Activated CD8-positive, alpha-beta memory T cell treated with anti-CD3 and anti-CD28 coated beads for 1 hour (primary cell): Measurements from ENCODE around the gene SHMT2.

ENCODE experiments used
- DNase-seq, 2 donors: peaks; one replicate each; pipeline ENCODE4 v3.0.0-alpha.2; 2020; ENCODE audit warnings: low read depth in 1 of 2; ENCODE audit errors: extremely low read depth in 1 of 2

Gene SHMT2

GRCh38 chr12:57196956-57197355, 32.6 kb upstream of the SHMT2 start:
- DNase-seq, result no peak

GRCh38 chr12:57198329-57198728, 31.2 kb upstream of the SHMT2 start:
- DNase-seq, result no peak

GRCh38 chr12:57199191-57199590, 30.3 kb upstream of the SHMT2 start:
- DNase-seq, result no peak

GRCh38 chr12:57200497-57200896, 29.0 kb upstream of the SHMT2 start:
- no peak for DNase-seq

- DNase-seq, result no peak
These were observed 28.3 kb upstream of the SHMT2 start for GRCh38 chr12:57201219-57201618.

- no peak for DNase-seq
These were observed 27.9 kb upstream of the SHMT2 start for GRCh38 chr12:57201631-57202030.

GRCh38 chr12:57202321-57202720, 27.2 kb upstream of the SHMT2 start:
- DNase-seq, result no peak

- no peak for DNase-seq
These were observed 26.3 kb upstream of the SHMT2 start for GRCh38 chr12:57203201-57203600.

- DNase-seq, result no peak
These were observed 25.7 kb upstream of the SHMT2 start for GRCh38 chr12:57203791-57204190.

GRCh38 chr12:57204454-57204853, 25.1 kb upstream of the SHMT2 start:
- no peak for DNase-seq

GRCh38 chr12:57205186-57205585, 24.3 kb upstream of the SHMT2 start:
- no peak for DNase-seq

GRCh38 chr12:57205931-57206330, 23.6 kb upstream of the SHMT2 start:
- no peak for DNase-seq

- DNase-seq, result no peak
These were observed 21.5 kb upstream of the SHMT2 start for GRCh38 chr12:57207731-57208630.

- DNase-seq, result no peak
These were observed 20.8 kb upstream of the SHMT2 start for GRCh38 chr12:57208631-57209282.

- no peak for DNase-seq
These were observed 19.6 kb upstream of the SHMT2 start for GRCh38 chr12:57209916-57210315.

- DNase-seq, result no peak
These were observed 19.1 kb upstream of the SHMT2 start for GRCh38 chr12:57210461-57210860.

GRCh38 chr12:57210926-57211692, 18.4 kb upstream of the SHMT2 start:
- no peak for DNase-seq

- DNase-seq, result no peak
These were observed 17.5 kb upstream of the SHMT2 start for GRCh38 chr12:57211791-57212700.

- no peak for DNase-seq
These were observed 16.8 kb upstream of the SHMT2 start for GRCh38 chr12:57212701-57213057.

- DNase-seq, result peak; percentile 65 to 71
These were observed 16.3 kb upstream of the SHMT2 start for GRCh38 chr12:57213058-57213715.
